Gastroesophageal sphincter (tissue), 4 donors: ENCODE measurements around the gene GLB1L2. TPM values are rescaled to one million over a fixed set of nuclear protein-coding genes. Genes with fewer than 3 reads are reported as not detected.

Source experiments
- ATAC-seq: fragments of 150-250 bp; one replicate; pipeline ENCODE4 v1.9.1; 2016; ENCODE audit warnings: mild to moderate bottlenecking, moderate library complexity
- H3K27ac ChIP-seq, 4 donors: fragments of 200-600 bp; sonication (generic) in 3 of 4; 1 replicate in 3 of 4; 2 replicates in 1 of 4; pipeline ENCODE4 v1.5.1; 2016 to 2019
- H3K27me3 ChIP-seq: fragments of 200-600 bp; sonication (generic); one replicate; pipeline ENCODE4 v1.5.1; 2019
- H3K36me3 ChIP-seq, 2 donors: fragments of 200-600 bp; sonication (generic); one replicate each; pipeline ENCODE4 v1.5.1; 2019; ENCODE audit warnings: control low read depth in 1 of 2
- H3K4me1 ChIP-seq, 3 donors: fragments of 200-600 bp; sonication (generic); 1 replicate in 2 of 3; 2 replicates in 1 of 3; pipeline ENCODE4 v1.5.1; 2016 to 2019; ENCODE audit warnings: control low read depth in 2 of 3
- H3K4me3 ChIP-seq, 2 donors: fragments of 200-600 bp; sonication (generic); one replicate each; pipeline ENCODE4 v1.5.1; 2019; ENCODE audit warnings: mild to moderate bottlenecking in 1 of 2, moderate library complexity in 1 of 2
- H3K9me3 ChIP-seq, 3 donors: fragments of 200-600 bp; sonication (generic); one replicate each; pipeline ENCODE4 v1.5.1; 2017 to 2019; ENCODE audit warnings: control low read depth in 2 of 3
- EP300 ChIP-seq: sonication (generic); formaldehyde crosslinking; IDR thresholded peaks from one replicate; pipeline ENCODE4 v1.6.1; 2017; ENCODE audit warnings: antibody characterized with exemption, mild to moderate bottlenecking
- POLR2A ChIP-seq, 2 donors: fragments of 450-650 bp; IDR thresholded peaks; one replicate each; pipeline ENCODE4 v1.6.1; 2017; ENCODE audit warnings: antibody characterized with exemption in 2 of 2, mild to moderate bottlenecking in 2 of 2, moderate library complexity in 1 of 2
- POLR2AphosphoS5 ChIP-seq: sonication (generic); formaldehyde crosslinking; IDR thresholded peaks from one replicate; pipeline ENCODE4 v1.6.1; 2017; ENCODE audit warnings: antibody characterized with exemption
- WGBS, 2 donors: methylation state at CpG; one replicate each; pipeline ENCODE4 v1.1.5; 2018; ENCODE audit warnings: low coverage in 1 of 2; 5-methylcytosine and 5-hydroxymethylcytosine counted together
- total RNA-seq, 4 donors: library from RNA; depleted of rRNA; stranded (reverse); fragments of >200 nt; gene quantifications; one replicate each; pipeline ENCODE4 v1.1.0, GENCODE V29; 2016
- TF ChIP-seq, protein P1 (sequence below), 4 experiments: fragments of 200-600 bp in 2 of 4; fragments of 450-650 bp in 2 of 4; sonication (generic) in 1 of 4; IDR thresholded peaks; one replicate each; pipeline ENCODE4 v1.5.1; 2017 to 2019; ENCODE audit warnings: antibody characterized with exemption in 4 of 4, mild to moderate bottlenecking in 2 of 4, moderate library complexity in 2 of 4

GLB1L2 gene
- total RNA-seq, 4 donors from 2014 or later: 3.8 to 9.7 (median 8.6) TPM

DNA sequence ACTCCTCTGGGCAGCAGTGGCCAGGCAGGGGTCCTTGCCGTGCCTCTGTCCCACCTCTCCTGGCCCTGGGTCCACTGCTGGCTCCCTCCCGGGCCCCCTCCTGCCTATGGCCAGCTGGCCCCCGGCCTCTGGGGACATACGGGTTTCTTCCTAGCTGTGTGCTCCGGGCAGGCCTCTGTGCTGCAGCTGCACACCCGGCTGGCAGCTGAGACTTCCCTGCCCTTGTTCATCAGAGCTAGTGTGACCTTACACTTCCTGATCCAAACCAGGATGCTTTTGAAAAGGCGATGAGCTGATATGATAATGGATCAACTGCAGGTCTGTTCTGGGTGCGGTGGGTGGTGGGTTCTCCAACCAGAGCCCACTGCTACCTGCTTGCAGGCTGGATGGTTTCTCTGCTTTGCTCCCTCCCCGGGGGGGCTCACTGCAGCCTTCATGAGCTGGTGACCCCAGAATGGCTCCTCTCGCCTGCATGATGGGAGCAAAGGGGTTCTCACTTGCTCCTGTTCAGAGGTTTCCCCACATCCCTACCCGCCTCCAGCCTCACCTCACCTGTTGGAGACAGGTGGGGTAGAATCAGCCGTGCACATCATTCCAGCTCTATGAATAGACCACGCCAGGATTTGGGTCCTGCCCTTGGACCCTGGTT is 67.0 kb downstream of the GLB1L2 start:
- H3K27ac ChIP-seq: no peak overlapping the region
- no peaks in the 10 kb centered on the region for H3K9me3 ChIP-seq
- H3K4me3 ChIP-seq: no peak overlapping the region
- TF ChIP-seq, protein P1, sequence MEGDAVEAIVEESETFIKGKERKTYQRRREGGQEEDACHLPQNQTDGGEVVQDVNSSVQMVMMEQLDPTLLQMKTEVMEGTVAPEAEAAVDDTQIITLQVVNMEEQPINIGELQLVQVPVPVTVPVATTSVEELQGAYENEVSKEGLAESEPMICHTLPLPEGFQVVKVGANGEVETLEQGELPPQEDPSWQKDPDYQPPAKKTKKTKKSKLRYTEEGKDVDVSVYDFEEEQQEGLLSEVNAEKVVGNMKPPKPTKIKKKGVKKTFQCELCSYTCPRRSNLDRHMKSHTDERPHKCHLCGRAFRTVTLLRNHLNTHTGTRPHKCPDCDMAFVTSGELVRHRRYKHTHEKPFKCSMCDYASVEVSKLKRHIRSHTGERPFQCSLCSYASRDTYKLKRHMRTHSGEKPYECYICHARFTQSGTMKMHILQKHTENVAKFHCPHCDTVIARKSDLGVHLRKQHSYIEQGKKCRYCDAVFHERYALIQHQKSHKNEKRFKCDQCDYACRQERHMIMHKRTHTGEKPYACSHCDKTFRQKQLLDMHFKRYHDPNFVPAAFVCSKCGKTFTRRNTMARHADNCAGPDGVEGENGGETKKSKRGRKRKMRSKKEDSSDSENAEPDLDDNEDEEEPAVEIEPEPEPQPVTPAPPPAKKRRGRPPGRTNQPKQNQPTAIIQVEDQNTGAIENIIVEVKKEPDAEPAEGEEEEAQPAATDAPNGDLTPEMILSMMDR (IDR thresholded peaks at IDR 0.05): no peak
- no peak for TF ChIP-seq EP300
- TF ChIP-seq POLR2AphosphoS5: no peak
- no peak for TF ChIP-seq POLR2A (IDR thresholded peaks at IDR 0.05)
- peaks cover 72% of the 10 kb centered on the region for H3K27me3 ChIP-seq
- no peaks in the 10 kb centered on the region for H3K36me3 ChIP-seq
- no peak for ATAC-seq
- no peaks in the 10 kb centered on the region for H3K4me1 ChIP-seq
- WGBS, 2 donors: no CpG with 5 or more reads among the region's 13 CpGs

- ATAC-seq: no peak
- Histone ChIP-seq H3K9me3 (no peaks in the 10 kb centered on the region), H3K4me1 (no peaks in the 10 kb centered on the region), H3K27ac (no peak overlapping the region), H3K27me3 (peaks cover 67% of the 10 kb centered on the region), H3K36me3 (no peaks in the 10 kb centered on the region), H3K4me3 (no peak overlapping the region)
- TF ChIP-seq, protein P1 (IDR thresholded peaks at IDR 0.05): no peak
- TF ChIP-seq POLR2A (IDR thresholded peaks at IDR 0.05) (no peak), EP300 (no peak), POLR2AphosphoS5 (no peak)
- 100% methylated on average over 3 of the region's 8 CpGs; no CpG with 5 or more reads in 1 of the 2 donors for WGBS, 2 donors
Measured at GRCh38 chr11:134399293-134399654, 67.5 kb downstream of the GLB1L2 start.

DNA sequence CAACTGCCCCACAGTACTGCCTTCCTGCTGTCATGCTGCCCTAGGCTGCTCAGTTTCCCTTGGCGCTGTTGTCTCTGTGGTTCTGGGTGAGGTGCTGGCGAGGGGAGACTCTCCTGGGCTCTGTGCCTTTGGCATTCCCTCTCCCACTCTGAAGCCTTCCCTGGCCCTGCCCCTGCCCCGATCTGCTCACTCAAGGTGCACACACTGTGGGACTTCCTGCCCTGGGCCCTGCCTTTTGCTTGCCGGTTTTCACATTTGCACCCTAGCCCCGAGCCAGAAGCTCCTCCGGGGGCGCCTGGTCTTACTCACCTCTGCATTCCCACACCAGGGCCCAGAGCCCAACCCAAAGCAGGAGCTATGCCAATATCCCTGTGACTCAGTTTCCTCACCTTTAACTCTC is 68.2 kb downstream of the GLB1L2 start:
- H3K36me3 ChIP-seq: no peaks in the 10 kb centered on the region
- TF ChIP-seq EP300 (no peak), POLR2A (IDR thresholded peaks at IDR 0.05) (no peak), POLR2AphosphoS5 (no peak)
- TF ChIP-seq, protein P1 (IDR thresholded peaks at IDR 0.05): no peak
- no peaks in the 10 kb centered on the region for H3K4me1 ChIP-seq
- H3K4me3 ChIP-seq: no peak overlapping the region
- ATAC-seq: no peak
- no CpG with 5 or more reads among the region's 7 CpGs for WGBS, 2 donors
- H3K27ac ChIP-seq: no peak overlapping the region
- H3K27me3 ChIP-seq: peaks cover 73% of the 10 kb centered on the region
- no peaks in the 10 kb centered on the region for H3K9me3 ChIP-seq

GRCh38 chr11:134401825-134402809 is 70.3 kb downstream of the GLB1L2 start:
- H3K27me3 ChIP-seq: peaks cover 93% of the 10 kb centered on the region
- TF ChIP-seq POLR2AphosphoS5 (no peak), EP300 (no peak), POLR2A (IDR thresholded peaks at IDR 0.05) (no peak)
- TF ChIP-seq, protein P1 (IDR thresholded peaks at IDR 0.05): no peak
- H3K9me3 ChIP-seq: no peaks in the 10 kb centered on the region
- 70 to 87% methylated on average over 3 to 4 of the region's 19 CpGs for WGBS, 2 donors
- H3K36me3 ChIP-seq: no peaks in the 10 kb centered on the region
- H3K4me1 ChIP-seq: no peaks in the 10 kb centered on the region
- ATAC-seq: no peak
- H3K4me3 ChIP-seq: no peak overlapping the region
- no peak overlapping the region for H3K27ac ChIP-seq
